GM21381 (cell line): ENCODE data around the gene EGLN1.
"Not testable (repeated sequence)": the region's sequence is repeated elsewhere in the genome, so short reads cannot be mapped to it uniquely, and the experiment has no call there.

Source experiments
- ATAC-seq: cut with Tn5 transposase; IDR thresholded peaks from one replicate; pipeline ENCODE4 v1.9.1; 2021; ENCODE audit warnings: mild to moderate bottlenecking, moderate library complexity; ENCODE audit not compliant: unreplicated experiment

Gene EGLN1

DNA sequence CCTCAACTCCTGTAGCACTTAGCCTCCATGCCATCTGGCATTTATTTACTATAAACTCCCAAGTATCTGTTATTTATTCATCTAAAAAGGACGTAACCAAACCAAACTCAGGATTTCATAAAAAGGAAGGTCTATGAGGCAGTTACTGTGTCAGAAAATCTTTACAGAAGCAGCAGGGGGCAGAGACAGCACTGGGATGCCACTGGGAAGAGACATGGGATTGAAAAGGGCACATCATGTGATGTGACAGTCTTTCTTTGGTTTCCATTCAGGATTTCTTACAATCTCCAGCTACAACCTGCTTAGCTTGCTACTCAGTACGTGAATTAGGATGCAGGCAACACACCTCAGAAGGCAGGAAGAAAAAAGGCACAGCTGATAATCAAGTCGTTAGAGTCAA lies 52.8 kb downstream of the EGLN1 start:
- ATAC-seq, result no peak

DNA sequence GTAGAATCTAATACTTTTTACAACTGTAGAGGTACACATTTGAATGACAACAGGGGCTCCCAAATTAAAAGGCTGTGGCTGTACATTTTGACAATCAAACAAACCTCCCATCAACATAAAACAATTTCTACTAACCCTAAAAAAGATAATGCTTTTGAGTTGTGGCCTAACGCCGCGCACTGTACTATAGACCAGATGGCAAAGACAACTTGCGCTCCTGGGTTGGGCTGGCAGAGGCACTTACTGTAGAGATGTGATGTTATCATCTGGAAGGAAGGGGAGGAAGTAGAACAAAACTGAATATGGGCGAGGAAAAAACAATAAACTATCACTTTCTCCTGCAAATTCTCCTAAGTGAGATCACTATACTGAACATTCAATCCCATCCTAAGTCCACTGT lies 57.9 kb downstream of the EGLN1 start:
- ATAC-seq, result no peak

GRCh38 chr1:231363624-231364023 lies 58.5 kb downstream of the EGLN1 start:
- no peak for ATAC-seq

DNA sequence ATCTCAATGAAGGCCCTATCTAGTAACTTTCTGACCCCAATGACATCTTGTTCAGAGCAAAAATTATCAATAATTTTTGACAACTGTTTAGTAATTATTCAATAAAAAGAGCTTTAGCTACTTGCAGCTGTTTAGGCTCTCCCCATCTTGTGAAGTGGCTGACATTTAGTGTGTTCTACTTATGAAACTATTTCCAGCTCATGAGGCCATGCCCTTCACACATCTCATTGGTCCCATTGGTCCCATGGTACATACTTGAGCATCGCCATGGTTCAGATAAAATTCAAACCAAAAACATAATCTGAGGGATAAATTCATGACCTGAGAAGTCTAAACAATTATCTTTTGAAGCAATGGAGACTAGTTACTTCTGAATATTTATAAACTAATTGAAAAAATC lies 59.8 kb downstream of the EGLN1 start:
- no peak for ATAC-seq

DNA sequence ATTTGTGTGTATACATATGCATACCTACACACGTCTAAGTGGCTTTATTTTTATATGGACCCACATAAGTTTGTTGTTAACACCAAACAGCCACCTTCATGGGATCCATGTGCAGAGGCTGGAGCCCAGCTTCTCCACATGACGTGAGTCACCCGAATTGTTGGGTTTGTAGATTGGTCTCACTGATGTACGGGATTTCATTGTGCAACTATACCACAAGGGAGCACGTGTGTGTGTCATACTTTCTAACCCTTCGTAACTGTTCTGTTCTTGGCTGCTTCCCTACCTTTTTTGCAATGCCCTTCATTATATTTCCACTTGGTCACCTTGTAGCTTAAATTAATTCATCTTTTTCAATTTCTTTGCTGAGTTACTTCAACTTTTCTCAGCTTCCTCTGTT lies 63.0 kb downstream of the EGLN1 start:
- no peak for ATAC-seq

DNA sequence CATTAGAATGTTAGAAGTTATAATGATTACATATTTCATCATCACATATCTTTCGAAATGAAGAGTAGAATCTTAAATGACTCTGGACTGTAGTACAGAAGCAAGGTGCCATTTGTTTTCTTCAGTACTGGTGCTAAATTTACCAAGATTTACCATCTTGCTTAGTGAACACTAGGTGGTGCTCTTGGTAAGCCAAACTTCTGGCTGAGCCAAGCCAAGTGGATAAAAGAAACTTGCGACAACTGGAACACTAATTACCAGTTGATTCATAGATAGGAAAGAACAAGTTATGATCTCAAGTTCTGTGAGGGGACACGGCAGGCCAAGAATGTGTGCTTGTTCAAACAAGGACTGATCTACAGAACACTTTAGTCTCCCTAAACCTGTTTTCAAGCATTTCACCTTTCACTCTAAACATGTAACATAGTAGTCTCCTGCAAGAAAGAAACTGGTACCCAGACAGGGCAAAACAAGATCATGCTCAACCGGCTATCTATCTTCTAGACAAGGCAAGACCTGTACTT lies 64.2 kb downstream of the EGLN1 start:
- ATAC-seq, result peak; percentile 74

DNA sequence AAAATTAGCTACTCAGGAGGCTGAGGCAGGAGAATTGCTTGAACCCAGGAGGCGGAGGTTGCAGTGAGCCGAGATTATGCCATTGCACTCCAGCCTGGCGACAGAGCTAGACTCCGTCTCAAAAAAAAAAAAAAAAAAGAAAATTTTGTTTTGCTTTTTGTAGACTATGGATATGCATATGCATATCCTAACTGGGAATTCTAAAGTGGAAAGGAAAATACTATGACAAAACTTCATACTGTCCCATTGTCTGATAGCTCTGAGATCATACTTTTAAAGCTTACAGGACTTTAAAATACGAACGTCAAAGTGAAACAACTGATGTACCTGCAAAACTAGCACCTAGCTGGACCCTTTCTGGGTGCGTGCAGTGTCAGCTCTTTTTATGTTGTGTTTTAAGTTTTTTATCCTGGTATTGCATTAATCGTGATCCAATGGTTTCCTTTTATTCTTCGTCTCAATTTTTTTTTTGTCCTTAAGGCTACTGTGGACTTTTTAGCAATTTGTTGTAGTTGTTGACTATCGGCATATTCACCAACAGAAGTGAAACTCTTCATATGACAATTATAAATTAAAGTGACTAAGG lies 64.8 kb downstream of the EGLN1 start:
- no peak for ATAC-seq

DNA sequence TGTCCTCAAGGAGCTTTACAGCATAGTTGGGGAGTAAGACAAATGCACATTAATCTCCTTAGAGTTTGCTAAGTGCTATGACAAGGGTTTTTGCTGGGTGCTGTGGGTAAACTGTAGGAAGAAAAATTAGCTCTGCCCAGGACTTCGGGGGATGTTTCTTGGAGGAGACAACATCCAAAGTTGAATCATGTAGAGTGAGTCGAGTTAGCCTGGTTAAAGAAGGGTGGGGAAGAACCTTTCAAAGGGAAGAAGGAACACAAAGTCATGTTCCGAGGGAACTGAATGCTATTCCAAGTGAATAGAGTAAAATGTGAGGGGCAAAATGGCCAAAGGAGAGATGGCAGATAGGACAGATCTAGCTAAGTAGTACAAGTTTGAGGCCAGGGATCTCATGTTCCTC lies 66.9 kb downstream of the EGLN1 start:
- no peak for ATAC-seq

DNA sequence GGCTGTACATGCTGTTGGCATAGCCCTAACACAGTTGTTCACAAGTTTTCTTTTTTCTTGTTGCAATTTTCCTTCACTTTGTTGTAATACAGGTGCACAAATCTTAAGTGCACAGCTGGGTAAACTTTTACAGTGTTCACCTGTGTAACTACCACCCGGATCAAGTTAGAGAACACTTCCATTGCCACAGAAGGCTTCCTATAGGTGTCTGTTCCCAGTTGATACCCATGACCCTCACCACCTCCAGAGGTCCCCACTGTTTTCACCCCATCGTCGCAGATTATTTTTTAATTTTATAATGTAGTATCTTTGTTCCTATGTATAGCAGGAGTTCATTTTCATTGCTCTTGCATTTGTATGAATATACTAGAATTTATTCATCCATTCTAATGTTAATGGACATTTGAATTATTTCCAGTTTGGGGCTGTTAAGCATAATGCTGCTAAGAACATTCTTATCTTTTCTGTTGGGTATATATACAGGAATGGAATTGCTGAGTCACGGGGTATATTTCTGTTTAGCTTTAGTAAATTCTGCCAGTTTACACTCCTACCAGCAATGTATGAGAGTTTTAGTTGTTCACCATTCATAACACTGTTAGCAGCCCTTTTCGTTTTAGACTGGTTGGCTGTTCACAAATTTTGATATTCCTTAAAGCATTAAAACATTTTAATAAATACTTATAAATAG lies 67.6 kb downstream of the EGLN1 start:
- ATAC-seq, result no peak

GRCh38 chr1:231353086-231353485 lies 69.0 kb downstream of the EGLN1 start:
- no peak for ATAC-seq

DNA sequence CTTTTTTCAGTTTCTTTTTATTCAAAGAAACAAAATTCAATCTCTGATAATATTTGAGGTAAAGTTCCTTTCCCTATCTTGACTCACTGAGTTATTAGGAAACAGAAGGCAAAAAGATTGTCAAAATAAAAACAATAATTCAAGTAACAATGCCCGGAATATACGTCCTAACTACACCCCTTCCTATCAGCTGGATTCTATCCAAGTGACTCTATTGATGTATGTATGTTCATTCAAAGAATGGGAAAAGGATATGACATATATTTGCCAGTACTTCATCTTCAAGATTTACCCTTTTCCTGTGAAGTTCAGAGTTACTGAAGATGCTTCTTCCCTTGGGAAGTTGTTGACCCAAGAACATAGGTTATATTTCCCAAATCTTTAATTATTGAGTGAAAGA lies 70.3 kb downstream of the EGLN1 start:
- no peak for ATAC-seq

DNA sequence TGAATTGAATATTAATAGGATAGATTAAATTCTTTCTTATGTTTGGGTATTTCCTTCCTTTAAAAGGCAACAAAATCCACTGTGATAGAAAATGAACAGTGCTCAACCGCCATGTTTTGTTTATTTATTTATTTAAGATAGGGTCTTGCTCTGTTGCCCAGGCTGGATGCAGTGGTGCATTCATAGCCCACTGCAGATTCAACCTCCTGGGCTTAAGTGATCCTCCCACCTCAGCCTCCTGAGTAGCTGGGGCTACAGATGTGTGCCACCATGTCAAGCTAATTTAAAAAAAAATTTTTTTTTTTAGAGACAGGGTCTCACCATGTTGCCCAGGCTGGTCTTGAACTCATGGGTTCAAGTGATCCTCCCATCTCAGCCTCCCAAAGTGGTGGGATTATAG lies 73.2 kb downstream of the EGLN1 start:
- ATAC-seq, result not testable (repeated sequence)

- no peak for ATAC-seq
Observed at GRCh38 chr1:231348442-231348841, 73.6 kb downstream of the EGLN1 start.

DNA sequence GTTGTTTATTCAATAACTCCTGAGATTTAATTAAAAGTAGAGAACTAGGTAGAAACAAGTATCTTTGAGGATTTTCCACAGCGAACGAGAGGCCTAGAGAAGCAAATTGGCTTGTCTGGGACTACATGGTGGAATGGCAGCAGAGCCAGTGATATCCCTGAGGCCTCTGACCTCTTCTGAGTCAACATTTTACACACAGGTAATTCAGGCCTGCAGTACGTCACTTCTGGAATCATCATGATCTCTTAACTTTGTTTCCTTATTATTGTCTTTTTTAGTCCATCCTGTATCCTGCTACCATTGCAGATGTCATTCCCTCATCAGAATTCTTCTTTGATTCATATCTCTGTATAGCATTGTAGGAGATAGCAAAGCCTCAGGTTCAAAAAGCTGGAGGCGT lies 74.1 kb downstream of the EGLN1 start:
- ATAC-seq, result no peak

DNA sequence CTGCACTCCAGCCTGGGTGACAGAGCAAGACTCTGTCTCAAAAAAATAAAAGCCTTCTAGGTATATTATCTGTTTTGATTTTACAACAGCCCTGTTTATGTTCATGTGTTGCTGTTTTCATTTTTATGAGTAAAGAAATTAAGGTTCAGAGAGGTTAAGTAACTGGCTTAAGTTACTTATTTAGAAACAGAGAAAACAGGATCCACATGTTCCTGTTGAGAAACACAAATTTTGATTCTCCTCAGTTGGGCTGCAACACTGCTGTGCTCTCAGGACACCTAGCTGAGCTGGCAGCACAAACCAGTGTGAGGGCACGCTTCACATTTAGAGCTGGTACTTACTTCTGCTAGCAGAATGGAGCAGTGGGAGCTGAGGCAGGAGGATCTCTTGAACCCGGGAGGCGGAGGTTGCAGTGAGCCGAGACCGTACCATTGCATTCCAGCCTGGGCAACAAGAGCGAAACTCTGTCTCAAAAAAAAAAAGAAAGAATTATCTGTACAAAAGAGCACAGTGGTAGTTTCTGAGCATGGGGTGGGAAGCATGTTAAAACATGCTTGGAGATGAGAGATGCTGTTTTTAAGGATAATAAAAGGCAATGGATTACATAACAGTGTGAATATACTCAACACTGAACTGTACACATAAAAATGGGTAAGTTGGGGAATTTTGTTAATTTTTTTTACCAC lies 81.6 kb downstream of the EGLN1 start:
- no peak for ATAC-seq

GRCh38 chr1:231338270-231339128 lies 83.6 kb downstream of the EGLN1 start, which contains the start of gene SPRTN:
SPRTN (plus strand) TSS chr1:231338293; CDS start chr1:231338384, 91 bp downstream.
- ATAC-seq, result peak; percentile 5

GRCh38 chr1:231337472-231338269 lies 84.4 kb downstream of the EGLN1 start, which contains the start of gene EXOC8:
EXOC8 (minus strand) TSS chr1:231337852; CDS start chr1:231337745, 107 bp downstream.
- ATAC-seq, result peak; percentile 76

- ATAC-seq, result peak; percentile 2
Observed at GRCh38 chr1:231337043-231337471, 85.0 kb downstream of the EGLN1 start.

GRCh38 chr1:231335663-231336602 lies 86.2 kb downstream of the EGLN1 start:
- ATAC-seq, result no peak
